Spleen (tissue), 7 donors: ENCODE measurements around the gene CSRP1.

Experiments
- POLR2A ChIP-seq, 3 donors: fragments of 450-650 bp; IDR thresholded peaks; one replicate each; pipeline ENCODE4 v1.5.1; 2017; ENCODE audit warnings: antibody characterized with exemption in 3 of 3, mild to moderate bottlenecking in 1 of 3
- TF ChIP-seq, protein P1 (sequence below), 11 experiments: fragments of 200-600 bp in 7 of 11; fragments of 450-650 bp in 4 of 11; sonication (generic) in 4 of 11; IDR thresholded peaks in 8 of 11; conservative IDR thresholded peaks in 3 of 11; 1 replicate in 7 of 11; 2 replicates in 4 of 11; pipeline versions ENCODE4 v1.4.0 to v1.8.0; 2016 to 2021; ENCODE audit warnings: antibody characterized with exemption in 11 of 11, inconsistent platforms in 4 of 11, mild to moderate bottlenecking in 1 of 11
- donor health status: DM: no; HTN: no; CAD: no; lungs with moderate emphysema.
- donor health status: DM: no; HTN: no; CAD: no.
- donor health status: DM: no; HTN: no; CAD: no.

DNA sequence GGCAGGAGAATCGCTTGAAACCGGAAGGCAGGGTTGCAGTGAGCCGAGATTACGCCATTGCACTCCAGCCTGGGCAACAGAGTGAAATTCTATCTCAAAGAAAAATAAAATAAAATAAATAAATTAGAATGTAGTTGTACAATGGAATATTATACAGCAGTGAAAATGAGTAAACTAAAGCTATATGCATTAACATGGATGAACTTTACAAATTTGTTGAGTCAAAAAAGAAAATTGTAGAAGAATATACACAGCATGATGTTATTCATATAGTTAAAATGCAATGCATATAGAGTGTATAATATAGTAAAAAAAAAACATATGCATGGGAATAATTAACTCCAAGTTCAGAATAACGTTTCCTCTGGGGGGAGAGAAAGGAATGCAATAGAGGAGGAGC lies 21.0 kb upstream of the CSRP1 start:
- TF ChIP-seq, protein P1, sequence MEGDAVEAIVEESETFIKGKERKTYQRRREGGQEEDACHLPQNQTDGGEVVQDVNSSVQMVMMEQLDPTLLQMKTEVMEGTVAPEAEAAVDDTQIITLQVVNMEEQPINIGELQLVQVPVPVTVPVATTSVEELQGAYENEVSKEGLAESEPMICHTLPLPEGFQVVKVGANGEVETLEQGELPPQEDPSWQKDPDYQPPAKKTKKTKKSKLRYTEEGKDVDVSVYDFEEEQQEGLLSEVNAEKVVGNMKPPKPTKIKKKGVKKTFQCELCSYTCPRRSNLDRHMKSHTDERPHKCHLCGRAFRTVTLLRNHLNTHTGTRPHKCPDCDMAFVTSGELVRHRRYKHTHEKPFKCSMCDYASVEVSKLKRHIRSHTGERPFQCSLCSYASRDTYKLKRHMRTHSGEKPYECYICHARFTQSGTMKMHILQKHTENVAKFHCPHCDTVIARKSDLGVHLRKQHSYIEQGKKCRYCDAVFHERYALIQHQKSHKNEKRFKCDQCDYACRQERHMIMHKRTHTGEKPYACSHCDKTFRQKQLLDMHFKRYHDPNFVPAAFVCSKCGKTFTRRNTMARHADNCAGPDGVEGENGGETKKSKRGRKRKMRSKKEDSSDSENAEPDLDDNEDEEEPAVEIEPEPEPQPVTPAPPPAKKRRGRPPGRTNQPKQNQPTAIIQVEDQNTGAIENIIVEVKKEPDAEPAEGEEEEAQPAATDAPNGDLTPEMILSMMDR (IDR thresholded peaks at IDR 0.05 in 8 of 11, conservative IDR thresholded peaks at IDR 0.05 in 3 of 11) = no peak
- TF ChIP-seq POLR2A (IDR thresholded peaks at IDR 0.05) = no peak
